GM21786 (cell line): Measurements from ENCODE around the gene RAB13.

ENCODE experiments used
- ATAC-seq: cut with Tn5 transposase; IDR thresholded peaks from one replicate; pipeline ENCODE4 v1.9.1; 2021; ENCODE audit not compliant: unreplicated experiment

RAB13 gene

GRCh38 chr1:153934746-153935145 lies 51.4 kb downstream of the RAB13 start:
- ATAC-seq: no peak

GRCh38 chr1:153933955-153934354 lies 52.2 kb downstream of the RAB13 start:
- no peak for ATAC-seq

- ATAC-seq: no peak
These were observed 52.7 kb downstream of the RAB13 start for GRCh38 chr1:153933430-153933829.

GRCh38 chr1:153932156-153933131 lies 53.7 kb downstream of the RAB13 start:
- ATAC-seq: no peak
